Measurements from ENCODE around the gene DNAJC15.

The DNAJC15 gene

DNA sequence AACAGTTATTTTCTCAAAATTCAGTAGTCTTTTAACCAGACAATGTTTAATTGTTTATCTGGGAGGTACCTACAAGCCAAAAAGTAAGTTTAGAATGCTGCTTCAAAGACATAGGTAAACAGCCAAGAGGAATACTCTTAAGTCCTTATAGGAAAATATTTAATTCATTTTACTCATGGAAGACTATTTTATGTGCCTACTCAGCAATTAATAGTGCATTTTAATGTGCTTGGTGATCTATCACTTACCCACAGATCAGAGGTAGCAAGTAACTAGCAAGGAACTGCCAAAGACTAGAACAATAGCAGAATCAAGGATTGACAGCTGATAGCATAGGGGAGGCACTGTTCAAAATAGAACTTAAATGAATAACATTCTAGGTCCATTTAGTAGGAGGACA, 60.4 kb downstream of the DNAJC15 start:
- Histone ChIP-seq H3K4me3 (replicated peaks; ENCODE audit: low read depth, low read length) (no peak overlapping the region), H3K27me3 (replicated peaks; ENCODE audit: control insufficient read depth, insufficient read depth, low read length) (no peaks in the 10 kb centered on the region), H3K36me3 (ENCODE audit: control insufficient read depth, insufficient read depth, low read length) (no peaks in the 10 kb centered on the region)
- no peak for DNase-seq (ENCODE audit: extremely low read depth, insufficient read length)
- TF ChIP-seq, protein P1, sequence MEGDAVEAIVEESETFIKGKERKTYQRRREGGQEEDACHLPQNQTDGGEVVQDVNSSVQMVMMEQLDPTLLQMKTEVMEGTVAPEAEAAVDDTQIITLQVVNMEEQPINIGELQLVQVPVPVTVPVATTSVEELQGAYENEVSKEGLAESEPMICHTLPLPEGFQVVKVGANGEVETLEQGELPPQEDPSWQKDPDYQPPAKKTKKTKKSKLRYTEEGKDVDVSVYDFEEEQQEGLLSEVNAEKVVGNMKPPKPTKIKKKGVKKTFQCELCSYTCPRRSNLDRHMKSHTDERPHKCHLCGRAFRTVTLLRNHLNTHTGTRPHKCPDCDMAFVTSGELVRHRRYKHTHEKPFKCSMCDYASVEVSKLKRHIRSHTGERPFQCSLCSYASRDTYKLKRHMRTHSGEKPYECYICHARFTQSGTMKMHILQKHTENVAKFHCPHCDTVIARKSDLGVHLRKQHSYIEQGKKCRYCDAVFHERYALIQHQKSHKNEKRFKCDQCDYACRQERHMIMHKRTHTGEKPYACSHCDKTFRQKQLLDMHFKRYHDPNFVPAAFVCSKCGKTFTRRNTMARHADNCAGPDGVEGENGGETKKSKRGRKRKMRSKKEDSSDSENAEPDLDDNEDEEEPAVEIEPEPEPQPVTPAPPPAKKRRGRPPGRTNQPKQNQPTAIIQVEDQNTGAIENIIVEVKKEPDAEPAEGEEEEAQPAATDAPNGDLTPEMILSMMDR (IDR thresholded peaks at IDR 0.05; ENCODE audit: insufficient read depth, low read length, poor library complexity, severe bottlenecking): no peak

DNA sequence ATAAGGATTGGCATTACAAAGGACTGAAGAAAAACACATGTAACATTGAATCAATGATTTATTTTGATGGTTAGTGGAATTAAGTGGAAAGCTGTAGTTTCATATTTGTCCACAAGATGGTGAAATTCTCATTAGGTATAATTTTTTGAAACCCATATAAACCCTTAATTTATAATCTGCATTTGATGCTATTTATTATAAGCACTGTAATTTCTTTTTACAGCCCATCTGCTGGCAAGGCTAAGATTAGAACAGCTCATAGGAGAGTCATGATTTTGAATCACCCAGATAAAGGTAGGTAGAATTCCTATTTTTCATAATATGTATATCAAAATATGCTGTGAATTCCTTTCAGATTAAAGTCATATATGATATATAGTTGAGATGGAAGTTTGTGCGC, 62.2 kb downstream of the DNAJC15 start:
- TF ChIP-seq, protein P1 (IDR thresholded peaks at IDR 0.05; ENCODE audit: insufficient read depth, low read length, poor library complexity, severe bottlenecking): peak; percentile 40
- no peaks in the 10 kb centered on the region for H3K36me3 ChIP-seq (ENCODE audit: control insufficient read depth, insufficient read depth, low read length)

DNA sequence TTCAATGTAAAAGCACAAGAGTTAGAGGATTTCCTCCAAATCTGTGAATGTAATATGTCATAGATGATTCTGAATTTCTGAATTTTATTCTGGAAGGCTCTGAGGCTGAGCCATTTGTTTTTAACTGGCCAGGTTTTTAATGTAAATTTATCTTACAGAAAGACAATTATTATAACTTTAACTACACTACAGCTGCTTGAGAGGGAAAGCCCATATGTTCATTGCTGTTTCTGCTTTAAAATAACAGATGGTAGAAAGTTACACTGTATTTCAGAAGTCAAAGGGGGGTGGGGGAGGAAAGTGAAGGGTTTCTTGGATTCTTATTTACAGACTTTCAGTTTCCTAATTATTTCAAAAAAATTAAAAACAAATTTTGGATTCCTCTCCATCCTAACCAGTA, 62.8 kb downstream of the DNAJC15 start:
- Histone ChIP-seq H3K36me3 (ENCODE audit: control insufficient read depth, insufficient read depth, low read length) (no peaks in the 10 kb centered on the region), H3K4me3 (replicated peaks; ENCODE audit: low read depth, low read length) (no peak overlapping the region), H3K27me3 (replicated peaks; ENCODE audit: control insufficient read depth, insufficient read depth, low read length) (no peaks in the 10 kb centered on the region)
- TF ChIP-seq, protein P1 (IDR thresholded peaks at IDR 0.05; ENCODE audit: insufficient read depth, low read length, poor library complexity, severe bottlenecking): no peak
- no peak for DNase-seq (ENCODE audit: extremely low read depth, insufficient read length)

More for the DNA sequence above, 62.2 kb downstream of the DNAJC15 start:
- no peak for DNase-seq (ENCODE audit: extremely low read depth, insufficient read length)
- no peak overlapping the region for H3K4me3 ChIP-seq (replicated peaks; ENCODE audit: low read depth, low read length)
- H3K27me3 ChIP-seq (replicated peaks; ENCODE audit: control insufficient read depth, insufficient read depth, low read length): no peaks in the 10 kb centered on the region

DNA sequence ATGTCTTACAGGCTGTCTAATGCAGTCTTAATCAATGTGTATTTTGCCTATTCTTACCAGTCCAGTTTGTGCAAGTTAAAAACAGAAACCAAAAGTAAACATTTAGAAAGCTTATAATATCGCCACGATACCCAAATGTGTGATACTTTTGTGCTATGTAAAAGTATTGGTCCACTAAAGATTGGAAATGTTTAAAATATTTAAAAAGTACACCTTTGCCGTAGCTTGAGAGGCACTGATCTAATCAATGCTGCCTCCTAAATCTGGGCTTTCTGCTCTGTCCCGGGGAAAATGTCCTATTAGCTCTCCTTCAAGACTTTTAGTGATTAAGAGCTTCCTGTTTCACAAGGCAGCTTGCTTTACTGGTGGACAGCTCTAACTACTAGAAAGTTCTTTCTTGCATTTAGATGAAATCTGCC, 64.7 kb downstream of the DNAJC15 start:
- TF ChIP-seq, protein P1 (IDR thresholded peaks at IDR 0.05; ENCODE audit: insufficient read depth, low read length, poor library complexity, severe bottlenecking): no peak
- no peaks in the 10 kb centered on the region for H3K27me3 ChIP-seq (replicated peaks; ENCODE audit: control insufficient read depth, insufficient read depth, low read length)
- H3K4me3 ChIP-seq (replicated peaks; ENCODE audit: low read depth, low read length): no peak overlapping the region
- no peaks in the 10 kb centered on the region for H3K36me3 ChIP-seq (ENCODE audit: control insufficient read depth, insufficient read depth, low read length)
- DNase-seq (ENCODE audit: extremely low read depth, insufficient read length): peak; percentile 29

DNA sequence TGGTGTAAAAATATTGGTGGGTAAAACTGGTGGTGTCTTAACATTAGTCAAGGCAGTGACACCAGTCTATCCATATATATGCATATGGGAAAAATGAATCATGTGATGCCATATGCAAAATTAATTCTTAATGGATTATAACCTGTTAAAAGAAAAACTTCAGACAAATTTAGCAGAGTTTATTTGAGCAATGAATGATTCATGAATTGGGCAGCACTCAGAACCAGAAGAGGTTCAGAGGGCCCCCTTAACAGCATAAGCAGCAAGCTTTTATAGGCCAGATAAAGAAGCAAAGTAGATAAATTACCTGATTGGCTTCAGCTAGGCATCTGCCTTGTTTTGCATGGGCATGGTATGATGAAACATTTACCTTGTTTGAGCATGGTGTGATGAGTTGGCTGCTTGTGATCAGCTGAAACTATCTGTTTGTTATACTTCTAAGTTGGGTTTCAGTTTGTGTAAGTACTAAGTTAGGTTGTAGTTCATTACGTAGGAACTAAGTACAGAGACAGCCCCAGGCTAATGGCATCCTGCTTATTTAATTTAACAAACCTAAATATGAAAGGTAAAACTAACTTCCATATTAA, 66.6 kb downstream of the DNAJC15 start:
- DNase-seq (ENCODE audit: extremely low read depth, insufficient read length): no peak
- TF ChIP-seq, protein P1 (IDR thresholded peaks at IDR 0.05; ENCODE audit: insufficient read depth, low read length, poor library complexity, severe bottlenecking): no peak
- Histone ChIP-seq H3K4me3 (replicated peaks; ENCODE audit: low read depth, low read length) (no peak overlapping the region), H3K36me3 (ENCODE audit: control insufficient read depth, insufficient read depth, low read length) (no peaks in the 10 kb centered on the region), H3K27me3 (replicated peaks; ENCODE audit: control insufficient read depth, insufficient read depth, low read length) (no peaks in the 10 kb centered on the region)

DNA sequence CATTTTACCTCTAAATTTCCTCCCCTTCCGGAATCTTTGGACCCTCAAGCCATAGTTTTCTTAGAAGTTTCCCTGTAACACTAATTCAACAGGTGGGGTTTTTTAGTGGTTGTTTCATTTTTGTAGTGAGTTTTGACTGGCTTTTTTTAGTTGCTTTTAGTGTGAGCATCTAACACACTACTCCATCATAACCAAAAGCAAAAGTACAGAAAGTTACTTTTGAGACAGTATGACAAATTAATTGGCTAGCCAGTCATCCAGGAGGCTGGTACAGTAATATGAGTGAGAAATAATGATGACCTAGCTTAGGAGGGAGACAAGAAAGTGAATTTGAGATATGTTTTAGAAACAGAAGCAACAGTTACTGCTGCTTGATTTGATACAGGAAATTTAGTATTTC, 71.5 kb downstream of the DNAJC15 start:
- TF ChIP-seq, protein P1 (IDR thresholded peaks at IDR 0.05; ENCODE audit: insufficient read depth, low read length, poor library complexity, severe bottlenecking): no peak
- peak; percentile 57 for DNase-seq (ENCODE audit: extremely low read depth, insufficient read length)
- Histone ChIP-seq H3K27me3 (replicated peaks; ENCODE audit: control insufficient read depth, insufficient read depth, low read length) (no peaks in the 10 kb centered on the region), H3K36me3 (ENCODE audit: control insufficient read depth, insufficient read depth, low read length) (no peaks in the 10 kb centered on the region), H3K4me3 (replicated peaks; ENCODE audit: low read depth, low read length) (no peak overlapping the region; the same call in 1 of the 2 replicates)
